Urinary bladder (tissue), 4 donors: ENCODE data around the gene KRTAP19-5. TPM values are rescaled to one million over a fixed set of nuclear protein-coding genes. Genes with fewer than 3 reads are reported as not detected.
"Not testable (repeated sequence)": the region's sequence is repeated elsewhere in the genome, so short reads cannot be mapped to it uniquely, and the experiment has no call there.

Experiments
- DNase-seq: peaks from one replicate; pipeline ENCODE4 v3.0.0-alpha.2; 2015; ENCODE audit errors: extremely low spot score
- H3K27ac ChIP-seq: one replicate; pipeline ENCODE4 v1.5.1; 2013; ENCODE audit warnings: low read depth, mild to moderate bottlenecking, moderate library complexity
- H3K36me3 ChIP-seq: one replicate; pipeline ENCODE4 v1.6.1; 2013; ENCODE audit warnings: mild to moderate bottlenecking, moderate library complexity; ENCODE audit not compliant: insufficient read depth
- H3K4me1 ChIP-seq: one replicate; pipeline ENCODE4 v1.6.1; 2013; ENCODE audit warnings: mild to moderate bottlenecking, moderate library complexity; ENCODE audit not compliant: insufficient read depth
- H3K4me3 ChIP-seq: one replicate; pipeline ENCODE4 v1.5.1; 2013; ENCODE audit warnings: low read depth, low read length
- WGBS: extraction: QIAGEN DNeasy Blood & Tissue Kit; methylation state at CpG from one replicate; pipeline ENCODE4 v1.1.7; 2013; 5-methylcytosine and 5-hydroxymethylcytosine counted together
- polyA plus RNA-seq: library from polyadenylated mRNA; stranded (reverse); fragments of 200-250 nt; gene quantifications from one replicate; pipeline ENCODE4 v1.2.3, GENCODE V29; 2013
- total RNA-seq: library from RNA; depleted of rRNA; stranded (reverse); fragments of >200 nt; gene quantifications from one replicate; pipeline ENCODE4 v1.2.3, GENCODE V29; 2014
- donor health status: healthy with polysubstance abuse.
- donor health status: healthy.

Gene KRTAP19-5
- total RNA-seq (not detected), polyA plus RNA-seq (not detected)

DNA sequence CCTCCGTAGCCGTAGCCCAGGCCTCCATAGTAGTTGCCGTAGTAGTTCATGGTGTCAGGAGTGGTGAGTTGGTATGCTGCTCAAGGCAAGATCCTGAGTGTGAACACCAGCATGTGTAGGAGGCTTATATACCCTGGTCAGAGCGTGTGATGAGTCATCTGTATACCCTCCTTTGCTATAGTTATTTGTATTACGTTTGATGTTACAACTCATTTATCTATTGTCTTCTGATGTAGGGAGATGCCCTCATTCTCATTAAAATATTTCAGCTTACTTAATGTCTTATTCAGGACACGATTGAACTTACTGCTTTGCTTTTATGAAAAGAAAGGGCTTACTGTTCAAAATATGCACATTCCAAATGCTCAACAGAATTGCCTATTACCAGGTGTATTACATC lies at the start of gene KRTAP19-5:
Gene KRTAP19-5, minus strand, starts transcription at position 101 of the 400 bp plus-strand sequence. Its CDS starts 51 bp downstream, at position 50.
- no peaks in the 10 kb centered on the region for H3K4me1 ChIP-seq
- H3K4me3 ChIP-seq: no peak within 1 kb of the TSS
- DNase-seq: no peak
- H3K36me3 ChIP-seq: no peaks in the 10 kb centered on the region
- 78% methylated on average over 6 of the region's 6 CpGs for WGBS
- no peak within 1 kb of the TSS for H3K27ac ChIP-seq

GRCh38 chr21:30541764-30542163 lies 39.8 kb upstream of the KRTAP19-5 start, which contains the start of gene KRTAP19-6:
Gene KRTAP19-6, minus strand, starts transcription at chr21:30541864. Its CDS starts 31 bp downstream, at chr21:30541833.
- Histone ChIP-seq H3K4me3 (no peak within 1 kb of the TSS), H3K4me1 (no peaks in the 10 kb centered on the region), H3K36me3 (no peaks in the 10 kb centered on the region), H3K27ac (no peak within 1 kb of the TSS)
- DNase-seq: no peak
- WGBS: 85% methylated on average over 1 of the region's 1 CpG

DNA sequence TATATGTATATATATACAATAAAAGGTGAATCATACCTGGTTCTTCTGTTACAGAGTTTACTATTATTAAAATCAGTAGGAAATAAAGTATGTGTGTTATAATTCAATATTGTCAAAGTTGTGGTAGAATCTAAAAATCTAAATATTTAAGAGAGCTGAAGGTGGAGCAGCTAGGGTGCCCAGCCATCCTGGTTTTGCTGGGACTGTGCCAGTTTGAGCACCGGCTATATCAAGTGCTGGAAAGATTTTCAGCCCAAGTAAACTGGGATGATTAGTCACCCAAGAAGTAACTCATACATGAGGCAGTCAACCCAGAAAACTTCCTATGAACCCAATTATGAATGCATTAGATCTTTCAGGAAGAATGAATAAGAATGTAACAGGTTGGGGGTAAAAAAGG lies 16.9 kb upstream of the KRTAP19-5 start:
- Histone ChIP-seq H3K4me1 (no peaks in the 10 kb centered on the region), H3K4me3 (no peak overlapping the region), H3K27ac (no peak overlapping the region), H3K36me3 (no peaks in the 10 kb centered on the region)
- no peak for DNase-seq
- WGBS: 80% methylated on average over 1 of the region's 1 CpG

DNA sequence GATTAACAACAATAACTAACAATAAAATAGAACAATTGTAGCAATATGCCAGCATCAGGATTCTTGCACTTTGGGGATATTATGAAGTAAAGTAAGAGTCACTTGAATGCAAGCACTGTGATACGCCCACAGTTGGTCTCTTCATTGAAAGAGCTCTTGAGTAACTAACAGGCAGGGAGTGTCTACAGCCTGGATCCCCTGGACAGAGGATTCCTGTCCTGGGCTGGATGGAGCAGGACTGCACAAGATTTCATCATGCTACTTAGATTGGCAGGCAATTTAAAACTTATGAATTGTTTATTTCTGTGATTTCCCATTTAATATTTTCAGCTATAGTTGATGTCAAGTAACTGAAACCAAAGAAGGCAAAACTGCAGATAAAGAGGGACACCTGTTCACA lies 13.7 kb upstream of the KRTAP19-5 start:
- Histone ChIP-seq H3K4me3 (no peak overlapping the region), H3K27ac (no peak overlapping the region), H3K36me3 (no peaks in the 10 kb centered on the region), H3K4me1 (no peaks in the 10 kb centered on the region)
- no peak for DNase-seq
- WGBS: 83% methylated on average over 1 of the region's 1 CpG

DNA sequence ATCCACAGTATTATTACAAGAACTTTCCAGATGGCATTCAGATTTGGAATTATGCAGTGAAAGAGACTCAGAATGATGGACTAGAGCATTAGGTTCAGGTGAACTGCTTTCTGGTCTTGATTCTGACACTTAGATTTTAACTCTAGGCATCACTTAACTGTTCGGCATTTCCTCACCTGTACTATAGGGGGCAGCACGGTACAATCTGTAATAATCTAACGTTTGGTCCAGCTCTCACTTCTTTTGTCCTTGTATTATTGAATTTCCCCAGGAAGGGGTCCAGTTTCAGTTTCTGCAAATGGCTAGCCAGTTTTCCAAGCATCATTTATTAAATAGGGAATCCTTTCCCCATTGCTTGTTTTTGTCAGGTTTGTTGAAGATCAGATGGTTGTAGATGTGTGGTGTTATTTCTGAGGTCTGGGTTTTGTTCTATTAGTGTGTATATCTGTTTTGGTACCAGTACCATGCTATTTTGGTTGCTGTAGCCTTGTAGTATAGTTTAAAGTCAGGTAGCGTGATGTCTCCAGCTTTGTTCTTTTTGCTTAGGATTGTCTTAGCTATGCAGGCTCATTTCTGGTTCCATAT lies 3.8 kb upstream of the KRTAP19-5 start:
- not testable (repeated sequence) for H3K27ac ChIP-seq, H3K4me3 ChIP-seq, DNase-seq, H3K36me3 ChIP-seq, H3K4me1 ChIP-seq
- WGBS: 27% methylated on average over 4 of the region's 4 CpGs

DNA sequence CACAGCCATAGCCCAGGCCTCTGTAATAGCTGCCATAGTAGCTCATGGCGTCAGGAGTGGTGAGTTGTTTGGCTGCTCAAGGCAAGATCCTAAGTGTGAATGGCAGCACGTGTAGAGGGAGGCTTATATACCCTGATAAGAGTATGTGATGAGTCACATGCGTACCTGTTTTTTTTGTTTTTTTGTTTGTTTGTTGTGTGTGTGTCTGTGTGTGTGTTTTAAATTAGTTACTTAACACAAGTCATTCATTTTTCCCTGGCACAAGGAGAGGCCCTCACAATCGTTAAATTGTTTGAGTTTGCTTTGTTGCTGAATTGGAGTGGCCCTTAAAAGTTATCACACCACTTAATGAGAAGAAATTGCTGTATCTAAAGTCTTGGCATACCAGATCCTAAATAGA lies 4.9 kb downstream of the KRTAP19-5 start, which contains the start of gene KRTAP19-4:
Gene KRTAP19-4, minus strand, starts transcription at position 101 of the 400 bp plus-strand sequence. Its CDS starts 55 bp downstream, at position 46.
- no peak within 1 kb of the TSS for H3K4me3 ChIP-seq
- WGBS: 74% methylated on average over 4 of the region's 4 CpGs
- no peaks in the 10 kb centered on the region for H3K36me3 ChIP-seq
- no peak for DNase-seq
- H3K4me1 ChIP-seq: no peaks in the 10 kb centered on the region
- no peak within 1 kb of the TSS for H3K27ac ChIP-seq

DNA sequence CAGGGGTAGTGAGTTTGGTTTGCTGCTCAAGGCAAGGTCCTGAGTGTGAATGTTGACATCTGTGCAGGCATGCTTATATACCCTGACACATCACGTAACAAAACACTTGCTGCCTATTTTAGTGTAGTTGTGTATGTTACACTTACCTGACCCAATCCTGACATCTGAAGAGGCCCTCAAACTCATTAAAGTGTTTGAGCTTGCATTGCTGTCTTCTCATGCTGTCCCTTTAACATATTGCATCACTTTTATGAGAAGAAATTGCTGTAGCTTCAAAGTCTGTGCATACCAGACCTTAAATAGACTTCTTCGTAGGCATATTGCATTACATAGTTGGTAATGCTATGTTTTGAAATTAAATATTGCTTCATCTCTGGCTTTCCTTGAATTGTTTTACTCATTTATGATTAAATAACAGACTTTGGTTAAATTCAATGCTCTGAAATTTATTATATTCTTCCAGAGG lies 9.9 kb downstream of the KRTAP19-5 start, which contains the start of gene KRTAP19-3:
Gene KRTAP19-3, minus strand, starts transcription at position 51 of the 466 bp plus-strand sequence. CDS start 56 bp downstream, outside the sequence.
- no peaks in the 10 kb centered on the region for H3K36me3 ChIP-seq
- H3K27ac ChIP-seq: no peak within 1 kb of the TSS
- 61% methylated on average over 2 of the region's 2 CpGs for WGBS
- no peak for DNase-seq
- H3K4me3 ChIP-seq: no peak within 1 kb of the TSS
- H3K4me1 ChIP-seq: no peaks in the 10 kb centered on the region

- no peak for DNase-seq
- H3K36me3 ChIP-seq: no peaks in the 10 kb centered on the region
- no peaks in the 10 kb centered on the region for H3K4me1 ChIP-seq
- H3K4me3 ChIP-seq: no peak within 1 kb of the TSS
- 88% methylated on average over 2 of the region's 2 CpGs for WGBS
- no peak within 1 kb of the TSS for H3K27ac ChIP-seq
Observed at GRCh38 chr21:30487336-30487735, 14.6 kb downstream of the KRTAP19-5 start, which contains the start of gene KRTAP19-2. Gene KRTAP19-2, minus strand, starts transcription at chr21:30487436. Its CDS starts 88 bp downstream, at chr21:30487348.

DNA sequence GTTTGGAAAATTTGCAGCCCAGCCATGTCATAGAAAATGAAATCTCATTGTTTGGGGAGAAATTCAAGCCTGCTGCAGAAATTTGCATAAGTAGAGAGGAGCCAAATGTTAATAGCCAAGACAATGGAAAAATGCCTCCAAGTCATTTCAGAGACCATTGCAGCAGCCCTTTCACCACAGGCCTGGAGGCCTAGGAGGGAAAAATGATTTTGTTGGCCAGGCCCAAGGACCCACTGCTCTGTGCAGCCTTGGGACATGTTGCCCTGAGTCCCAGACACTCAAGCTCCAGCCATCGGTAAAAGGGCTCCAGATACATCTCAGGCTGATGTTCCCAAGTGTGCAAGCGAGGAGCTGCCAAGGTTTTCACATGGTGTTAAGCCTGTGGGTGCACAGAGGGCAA lies 15.8 kb downstream of the KRTAP19-5 start:
- 71% methylated on average over 2 of the region's 2 CpGs for WGBS
- no peaks in the 10 kb centered on the region for H3K4me1 ChIP-seq
- no peak for DNase-seq
- H3K27ac ChIP-seq: no peak overlapping the region
- no peak overlapping the region for H3K4me3 ChIP-seq
- H3K36me3 ChIP-seq: no peaks in the 10 kb centered on the region

- Histone ChIP-seq H3K27ac (no peak overlapping the region), H3K36me3 (no peaks in the 10 kb centered on the region), H3K4me3 (no peak overlapping the region), H3K4me1 (no peaks in the 10 kb centered on the region)
- DNase-seq: no peak
- WGBS: 68% methylated on average over 2 of the region's 2 CpGs
Observed at GRCh38 chr21:30482130-30482529, 19.8 kb downstream of the KRTAP19-5 start.

DNA sequence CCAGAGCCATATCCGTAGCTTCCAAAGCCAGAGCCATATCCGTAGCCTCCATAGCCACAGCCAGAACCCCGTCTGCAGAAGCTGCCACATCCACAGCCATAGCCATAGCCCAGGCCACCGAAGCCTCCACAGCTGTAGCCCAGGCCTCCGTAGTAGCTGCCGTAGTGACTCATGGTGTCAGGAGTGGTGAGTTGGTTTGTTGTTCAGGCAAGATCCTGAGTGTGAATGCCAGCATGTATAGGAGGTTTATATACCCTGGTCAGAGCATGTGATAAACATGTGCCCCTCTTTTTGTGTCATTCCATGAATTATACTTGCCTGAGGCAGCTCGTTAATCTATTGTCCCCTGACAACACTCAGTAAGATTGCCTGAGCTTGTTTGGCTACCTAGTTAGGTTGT lies 21.8 kb downstream of the KRTAP19-5 start, which contains the start of gene KRTAP19-1:
Gene KRTAP19-1, minus strand, starts transcription at position 223 of the 400 bp plus-strand sequence. Its CDS starts 50 bp downstream, at position 173.
- no peak within 1 kb of the TSS for H3K4me3 ChIP-seq
- 89% methylated on average over 7 of the region's 7 CpGs for WGBS
- H3K27ac ChIP-seq: no peak within 1 kb of the TSS
- no peaks in the 10 kb centered on the region for H3K36me3 ChIP-seq
- DNase-seq: no peak
- H3K4me1 ChIP-seq: no peaks in the 10 kb centered on the region

DNA sequence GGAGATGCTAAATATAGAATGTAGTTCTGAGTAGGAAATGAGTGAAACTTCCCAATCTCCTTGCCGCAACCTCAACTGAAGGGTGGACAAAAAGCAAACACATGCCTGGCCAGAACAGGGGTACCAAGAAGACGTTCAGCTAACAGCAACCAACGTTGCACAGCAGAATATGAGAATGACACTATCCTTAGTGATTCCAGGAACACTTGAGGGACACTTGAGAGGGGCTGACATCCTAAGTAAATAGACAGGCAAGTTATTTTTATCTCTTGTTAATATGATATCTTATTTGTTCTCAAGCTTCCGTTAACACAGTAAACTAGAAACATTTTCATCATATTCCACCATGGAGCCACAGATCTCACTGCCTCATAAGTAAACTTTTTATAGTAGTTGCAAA lies 22.7 kb downstream of the KRTAP19-5 start:
- DNase-seq: no peak
- Histone ChIP-seq H3K27ac (no peak overlapping the region), H3K36me3 (no peaks in the 10 kb centered on the region), H3K4me1 (no peaks in the 10 kb centered on the region), H3K4me3 (no peak overlapping the region)
- WGBS: 68% methylated on average over 4 of the region's 4 CpGs

- 20% methylated on average over 3 of the region's 3 CpGs for WGBS
- Histone ChIP-seq H3K36me3 (no peaks in the 10 kb centered on the region), H3K27ac (no peak overlapping the region), H3K4me1 (no peaks in the 10 kb centered on the region), H3K4me3 (no peak overlapping the region)
- DNase-seq: peak; percentile 41
Observed at GRCh38 chr21:30478004-30478403, 23.9 kb downstream of the KRTAP19-5 start.
